GM12865 (cell line): ENCODE results near the gene OLIG1.
A peak's percentile ranks its signal among the peaks of the same experiment; 100 is the strongest.

Experiments used
- DNase-seq: peaks from one replicate; pipeline ENCODE4 v3.0.0; 2010; ENCODE audit warnings: low read depth
- H3K4me3 ChIP-seq: 2 replicates; pipeline ENCODE4 v1.5.1; 2011; ENCODE audit warnings: mild to moderate bottlenecking, low read depth, low read length, control low read depth
- CTCF ChIP-seq: IDR thresholded peaks from 2 replicates; pipeline ENCODE4 v1.5.1; 2011; ENCODE audit warnings: low read length, control low read depth, low read depth, inconsistent platforms; ENCODE audit not compliant: insufficient read depth; ENCODE audit errors: missing control alignments

OLIG1 gene

DNA sequence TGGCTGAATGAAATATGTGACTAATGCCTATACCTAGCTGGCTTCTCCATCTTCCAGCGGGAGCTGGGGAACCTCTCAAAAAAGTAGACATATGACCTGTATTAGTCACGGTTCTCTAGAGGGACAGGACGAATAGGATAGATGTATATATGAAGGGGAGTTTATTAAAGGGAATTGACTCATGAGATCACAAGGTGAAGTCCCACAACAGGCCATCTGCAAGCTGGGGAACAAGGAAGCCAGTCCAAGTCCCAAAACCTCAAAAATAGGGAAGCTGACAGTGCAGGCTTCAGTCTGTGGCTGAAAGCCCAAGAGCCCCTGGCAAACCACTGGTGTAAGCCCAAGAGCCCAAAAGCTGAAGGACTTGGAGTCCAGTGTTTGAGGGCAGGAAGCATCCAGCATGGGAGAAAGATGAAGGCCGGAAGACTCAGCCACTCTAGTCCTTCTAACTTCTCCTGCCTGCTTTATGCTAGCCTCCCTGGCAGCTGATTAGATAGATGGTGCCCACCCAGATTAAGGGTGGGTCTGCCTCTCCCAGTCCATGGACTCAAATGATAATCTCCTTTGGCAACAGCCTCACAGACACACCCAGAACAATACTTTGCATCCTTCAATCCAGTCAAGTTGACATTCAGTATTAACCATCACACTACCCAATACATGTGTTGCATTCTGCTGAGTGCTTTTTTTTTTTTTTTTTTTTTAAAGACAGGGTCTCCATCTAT lies 19.6 kb downstream of the OLIG1 start:
- no peak for DNase-seq
- TF ChIP-seq CTCF, result no peak
- no peak overlapping the region for H3K4me3 ChIP-seq

DNA sequence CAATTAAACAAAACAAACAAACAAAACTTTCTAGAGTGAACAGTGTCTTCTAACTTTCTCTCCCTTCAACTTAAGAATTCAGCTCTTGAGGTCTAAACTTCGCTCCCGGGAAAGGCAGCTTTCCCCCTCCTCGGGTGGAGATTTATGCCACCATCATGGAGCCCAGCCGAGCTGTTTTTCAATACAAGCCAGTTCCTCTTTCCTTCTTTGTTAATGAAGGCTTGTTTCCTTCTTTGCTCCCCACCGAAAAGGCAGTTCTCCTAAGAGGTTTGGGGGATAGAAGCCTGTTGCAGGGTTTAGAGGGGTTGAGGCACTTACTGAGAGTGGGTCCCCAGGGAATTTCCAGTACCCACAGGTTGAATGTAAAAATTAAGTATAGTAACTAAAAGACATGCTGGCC lies 26.5 kb downstream of the OLIG1 start:
- H3K4me3 ChIP-seq, result no peak overlapping the region

GRCh38 chr21:33099131-33099530 lies 29.2 kb downstream of the OLIG1 start:
- no peak for DNase-seq
- TF ChIP-seq CTCF, result no peak
- H3K4me3 ChIP-seq, result no peak overlapping the region

More for the DNA sequence above, 26.5 kb downstream of the OLIG1 start:
- TF ChIP-seq CTCF, result no peak
- DNase-seq, result no peak

GRCh38 chr21:33101300-33101911 lies 31.5 kb downstream of the OLIG1 start:
- peak; percentile 13 for DNase-seq
- no peak for TF ChIP-seq CTCF
- H3K4me3 ChIP-seq, result no peak overlapping the region

GRCh38 chr21:33105088-33105487 lies 35.1 kb downstream of the OLIG1 start:
- H3K4me3 ChIP-seq, result no peak overlapping the region
- DNase-seq, result no peak

DNA sequence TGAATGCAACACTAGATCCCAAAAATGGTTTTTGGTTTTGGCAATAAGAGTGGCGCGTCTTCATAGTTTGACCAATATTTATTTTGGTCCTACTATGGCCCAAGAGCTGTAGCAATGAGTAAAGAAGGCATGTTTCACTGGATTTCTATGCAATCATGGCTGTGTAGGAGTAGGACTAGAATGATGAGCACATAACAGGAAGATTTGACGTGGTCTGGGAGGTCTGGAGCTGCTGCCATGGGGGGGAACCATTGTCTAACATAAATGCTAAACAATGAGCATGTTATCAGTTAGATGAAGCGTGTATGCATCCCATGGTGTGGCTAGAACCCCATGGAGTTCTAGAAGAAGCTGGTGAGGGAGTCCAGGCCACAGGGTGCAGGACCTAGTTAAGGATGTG lies 38.3 kb downstream of the OLIG1 start:
- no peak for TF ChIP-seq CTCF
- DNase-seq, result no peak
- H3K4me3 ChIP-seq, result no peak overlapping the region

More at GRCh38 chr21:33105088-33105487, 35.1 kb downstream of the OLIG1 start:
- no peak for TF ChIP-seq CTCF
